GM20431 (cell line): ENCODE measurements around the gene IL1RAPL2.
"Not testable (repeated sequence)": the region's sequence is repeated elsewhere in the genome, so short reads cannot be mapped to it uniquely, and the experiment has no call there.

Source experiments
- in situ Hi-C: fragments of 300-500 bp; cut with MseI, MboI; formaldehyde crosslinking; loops from one replicate; pipeline ENCODE4 v1.15.0; 2020; ENCODE audit warnings: low sequenced_read_pairs; ENCODE audit not compliant: unreplicated experiment

Gene IL1RAPL2

DNA sequence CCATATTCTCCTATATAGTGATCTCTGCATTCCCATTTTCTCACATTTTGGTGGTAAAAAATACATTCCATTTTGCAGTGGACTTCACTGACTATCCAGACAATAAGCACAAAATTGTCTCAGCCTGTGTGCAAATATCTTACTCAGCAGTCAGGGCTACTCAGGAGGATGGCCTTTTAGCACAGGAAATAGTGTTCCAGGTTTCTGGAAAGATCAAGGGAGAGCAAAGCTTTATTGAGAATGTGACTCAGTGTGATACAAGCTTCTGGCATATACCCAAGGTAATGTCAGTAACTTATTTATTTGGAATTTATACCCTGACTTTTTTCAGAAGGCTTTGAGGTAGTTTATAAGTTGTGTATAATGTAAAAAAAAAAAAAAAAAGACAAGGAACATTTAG is 421.1 kb downstream of the IL1RAPL2 start:
- in situ Hi-C loops = no loop called here

- in situ Hi-C loops = no loop called here
These were observed 422.0 kb downstream of the IL1RAPL2 start for GRCh38 chrX:104988038-104988437.

DNA sequence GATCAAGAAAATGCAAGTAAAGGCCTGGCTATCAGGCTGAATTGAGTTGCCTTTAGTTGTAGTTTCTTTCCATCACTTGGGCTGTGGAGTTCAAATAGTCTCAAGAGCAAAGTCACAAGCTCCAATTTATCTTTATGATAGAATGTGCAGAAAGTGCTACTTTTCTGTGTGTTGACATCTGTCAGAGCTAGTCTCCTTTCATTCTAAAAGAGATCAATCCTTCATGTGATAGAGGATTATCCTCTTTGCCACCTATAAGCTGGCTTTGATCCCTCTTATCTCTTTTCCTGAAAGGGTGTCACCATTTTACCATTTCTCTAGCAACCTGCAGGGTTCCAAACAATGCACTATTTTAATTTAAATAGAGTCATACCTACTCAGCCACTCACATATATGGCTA is 429.5 kb downstream of the IL1RAPL2 start:
- in situ Hi-C loops = no loop called here

GRCh38 chrX:105006103-105006502 is 440.1 kb downstream of the IL1RAPL2 start:
- in situ Hi-C loops = no loop called here

DNA sequence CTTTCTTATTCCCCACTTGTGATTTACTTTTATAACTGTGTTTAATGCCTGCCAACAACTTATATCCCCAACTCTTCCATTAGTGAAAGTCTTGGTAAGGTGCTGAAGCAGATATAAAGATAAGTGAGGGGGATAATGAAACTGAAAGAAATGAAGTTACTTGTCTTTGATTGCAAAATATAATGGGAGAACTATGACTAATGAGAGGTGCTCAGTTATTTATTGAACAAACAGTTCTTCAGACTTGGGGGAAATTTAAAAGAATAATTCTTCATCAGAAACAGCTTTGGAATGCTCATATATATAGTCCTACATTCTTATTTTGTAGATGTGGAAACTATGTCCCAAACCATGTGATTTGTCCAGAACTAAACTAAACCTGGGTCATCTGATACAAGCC is 441.0 kb downstream of the IL1RAPL2 start:
- in situ Hi-C loops = no loop called here

- in situ Hi-C loops = no loop called here
These were observed 447.7 kb downstream of the IL1RAPL2 start for GRCh38 chrX:105013719-105014118.

GRCh38 chrX:105017641-105018040 is 451.6 kb downstream of the IL1RAPL2 start:
- in situ Hi-C loops = no loop called here

DNA sequence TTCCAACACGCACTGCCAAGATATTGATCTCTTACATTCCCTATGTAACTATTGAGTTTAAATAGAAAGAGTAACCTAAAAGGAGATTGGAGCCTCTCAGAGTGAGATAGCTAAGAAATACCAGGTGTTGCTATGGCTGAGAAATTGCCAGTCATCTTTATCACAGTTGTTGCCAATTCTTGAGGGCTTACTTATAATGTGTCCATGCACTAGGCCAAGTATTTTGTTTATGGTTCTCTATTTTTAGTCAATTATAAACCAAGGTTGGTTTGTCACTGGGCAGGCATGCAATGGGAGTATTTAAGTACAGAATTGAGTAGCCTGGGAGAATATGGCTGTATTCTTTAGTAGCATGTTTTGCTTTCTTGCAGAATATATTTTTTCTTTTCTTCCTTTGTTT is 452.9 kb downstream of the IL1RAPL2 start:
- in situ Hi-C loops = no loop called here

DNA sequence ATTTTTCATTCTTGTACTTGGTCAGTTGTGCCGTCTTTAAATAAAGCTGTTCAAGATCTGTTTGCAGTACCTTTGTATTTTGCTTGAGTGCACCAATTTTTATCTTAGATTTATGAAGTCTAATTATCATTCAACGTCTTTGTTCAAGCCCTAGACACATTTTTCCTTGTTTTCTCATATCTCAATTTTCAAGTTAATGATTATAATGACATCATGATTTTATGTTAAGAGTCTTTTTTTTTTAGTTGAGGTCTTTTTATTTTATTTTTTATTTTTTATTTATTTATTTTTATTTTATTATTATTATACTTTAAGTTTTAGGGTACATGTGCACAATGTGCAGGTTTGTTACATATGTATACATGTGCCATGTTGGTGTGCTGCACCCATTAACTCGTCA is 463.0 kb downstream of the IL1RAPL2 start:
- in situ Hi-C loops = not testable (repeated sequence)

DNA sequence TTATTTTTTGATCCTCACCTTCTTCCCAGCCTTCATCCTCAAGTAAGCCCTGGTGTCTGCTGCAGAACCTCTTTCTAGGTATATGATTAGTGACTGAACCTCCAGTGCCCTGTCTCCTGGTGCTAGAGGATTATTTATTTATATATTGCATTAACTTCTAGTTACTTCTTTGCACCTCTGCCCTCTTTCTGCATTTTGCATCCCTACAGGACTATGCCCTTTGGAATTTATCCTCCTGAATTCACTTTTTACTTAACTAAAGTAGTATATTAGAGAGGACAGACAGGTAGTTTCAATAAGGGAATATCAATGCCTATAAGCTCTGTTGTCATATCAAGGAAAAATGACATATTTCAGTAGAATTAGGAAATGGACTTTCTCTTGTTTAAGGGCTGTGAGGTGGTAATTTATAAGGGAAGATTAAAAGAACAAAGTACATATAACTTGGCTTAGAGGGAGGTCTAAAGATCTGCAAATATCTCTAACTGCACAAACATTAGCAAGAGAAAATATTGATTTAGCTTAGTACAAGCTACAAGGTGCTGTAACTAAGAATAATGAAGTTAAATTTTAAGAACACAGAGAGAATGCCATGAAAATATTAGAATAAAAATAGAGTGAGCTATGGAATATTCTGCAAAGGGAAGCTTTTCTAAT is 472.8 kb downstream of the IL1RAPL2 start:
- in situ Hi-C loops = no loop called here

- in situ Hi-C loops = no loop called here
These were observed 484.9 kb downstream of the IL1RAPL2 start for GRCh38 chrX:105050921-105051320.

GRCh38 chrX:105051364-105051763 is 485.4 kb downstream of the IL1RAPL2 start:
- in situ Hi-C loops = no loop called here

DNA sequence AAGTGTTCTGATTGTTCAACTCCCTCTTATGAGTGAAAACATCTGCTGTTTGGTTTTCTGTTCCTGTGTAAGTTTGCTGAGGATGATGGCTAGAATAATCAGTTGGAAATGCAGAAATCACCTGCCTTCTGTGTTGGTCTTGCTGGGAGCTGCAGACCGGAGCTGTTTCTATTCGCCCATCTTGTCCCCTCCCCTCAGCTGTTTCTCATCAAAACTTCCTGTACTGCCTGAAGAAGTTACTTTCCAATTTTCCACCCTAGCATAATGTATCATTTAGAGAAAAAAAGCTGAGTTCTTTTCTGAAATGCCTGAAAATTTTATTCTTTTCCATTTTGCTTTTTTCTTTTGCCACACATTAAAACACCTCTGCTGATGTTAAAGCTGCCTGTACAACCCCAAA is 486.9 kb downstream of the IL1RAPL2 start:
- in situ Hi-C loops = no loop called here

GRCh38 chrX:105063743-105064142 is 497.7 kb downstream of the IL1RAPL2 start:
- in situ Hi-C loops = no loop called here

GRCh38 chrX:105098201-105098600 is 532.2 kb downstream of the IL1RAPL2 start:
- in situ Hi-C loops = no loop called here

- in situ Hi-C loops = no loop called here
These were observed 532.8 kb downstream of the IL1RAPL2 start for GRCh38 chrX:105098812-105099211.

GRCh38 chrX:105101378-105101777 is 535.4 kb downstream of the IL1RAPL2 start:
- in situ Hi-C loops = no loop called here

GRCh38 chrX:105109936-105110335 is 543.9 kb downstream of the IL1RAPL2 start:
- in situ Hi-C loops = no loop called here

GRCh38 chrX:105114554-105115130 is 548.6 kb downstream of the IL1RAPL2 start:
- in situ Hi-C loops = no loop called here

DNA sequence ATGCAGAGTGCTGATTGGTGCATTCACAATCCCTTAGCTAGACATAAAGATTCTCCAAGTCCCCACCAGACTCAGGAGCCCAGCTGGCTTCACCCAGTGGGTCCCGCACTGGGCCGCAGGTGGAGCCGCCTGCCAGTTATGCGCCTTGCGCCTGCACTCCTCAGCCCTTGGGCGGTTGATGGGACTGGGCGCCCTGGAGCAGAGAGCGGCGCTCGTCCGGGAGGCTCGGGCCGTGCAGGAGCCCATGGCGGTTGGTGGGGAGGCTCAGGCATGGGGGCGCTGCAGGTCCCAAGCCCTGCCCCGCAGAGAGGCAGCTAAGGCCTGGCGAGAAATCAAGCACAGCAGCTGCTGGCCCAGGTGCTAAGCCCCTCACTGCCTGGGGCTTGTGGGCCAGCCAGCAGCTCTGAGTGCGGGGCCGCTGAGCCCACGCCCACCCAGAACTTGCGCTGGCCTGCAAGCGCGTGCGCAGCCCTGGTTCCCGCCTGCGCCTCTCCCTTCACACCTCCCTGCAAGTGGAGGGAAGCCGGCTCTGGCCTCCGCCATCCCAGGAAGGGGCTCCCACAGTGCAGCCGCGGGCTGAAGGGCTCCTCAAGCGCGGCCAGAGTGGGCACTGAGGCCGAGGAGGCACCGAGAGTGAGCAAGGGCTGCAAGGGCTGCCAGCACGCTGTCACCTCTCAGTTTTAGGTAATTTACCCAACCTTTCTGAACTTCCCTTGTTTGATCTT is 549.8 kb downstream of the IL1RAPL2 start:
- in situ Hi-C loops = not testable (repeated sequence)

DNA sequence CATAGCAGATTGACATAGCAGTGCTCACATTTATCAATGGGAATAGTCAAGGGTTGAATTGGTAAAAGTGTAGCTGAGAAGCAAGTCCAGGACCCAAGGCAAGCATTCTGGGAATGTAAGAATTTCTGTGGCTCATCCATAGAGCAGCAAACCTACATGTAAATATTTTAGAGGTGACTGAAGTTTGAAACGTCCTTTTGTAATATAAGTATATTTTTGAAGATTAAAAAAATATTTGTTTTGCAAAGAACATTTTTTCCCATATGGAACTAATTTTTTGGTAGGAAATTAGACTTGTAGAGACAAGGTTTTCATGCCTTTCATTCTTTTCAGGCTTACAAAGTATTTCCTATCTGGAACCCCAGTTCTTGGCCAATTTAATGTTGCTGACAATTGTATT is 550.5 kb downstream of the IL1RAPL2 start:
- in situ Hi-C loops = no loop called here
